Spleen (tissue), 7 donors: Measurements from ENCODE around the gene AKAP12.

Experiments
- CTCF ChIP-seq, 11 experiments: fragments of 200-600 bp in 7 of 11; fragments of 450-650 bp in 4 of 11; sonication (generic) in 4 of 11; IDR thresholded peaks in 8 of 11; conservative IDR thresholded peaks in 3 of 11; 1 replicate in 7 of 11; 2 replicates in 4 of 11; pipeline versions ENCODE4 v1.4.0 to v1.8.0; 2016 to 2021; ENCODE audit warnings: antibody characterized with exemption in 11 of 11, inconsistent platforms in 4 of 11, mild to moderate bottlenecking in 1 of 11
- POLR2AphosphoS5 ChIP-seq, 3 donors: sonication (generic); formaldehyde crosslinking; IDR thresholded peaks; one replicate each; pipeline ENCODE4 v1.5.1; 2017; ENCODE audit warnings: antibody characterized with exemption in 3 of 3
- donor health status: DM: no; HTN: no; CAD: no; lungs with moderate emphysema.
- donor health status: DM: no; HTN: no; CAD: no.
- donor health status: DM: no; HTN: no; CAD: no.

GRCh38 chr6:151211075-151211474, 28.7 kb upstream of the AKAP12 start:
- TF ChIP-seq POLR2AphosphoS5 (IDR thresholded peaks at IDR 0.05) = no peak
- no peak for TF ChIP-seq CTCF (IDR thresholded peaks at IDR 0.05 in 8 of 11, conservative IDR thresholded peaks at IDR 0.05 in 3 of 11)
